ENCODE measurements around the gene TMPRSS11E.
"Not testable (repeated sequence)": the region's sequence is repeated elsewhere in the genome, so short reads cannot be mapped to it uniquely, and the experiment has no call there.

TMPRSS11E gene

DNA sequence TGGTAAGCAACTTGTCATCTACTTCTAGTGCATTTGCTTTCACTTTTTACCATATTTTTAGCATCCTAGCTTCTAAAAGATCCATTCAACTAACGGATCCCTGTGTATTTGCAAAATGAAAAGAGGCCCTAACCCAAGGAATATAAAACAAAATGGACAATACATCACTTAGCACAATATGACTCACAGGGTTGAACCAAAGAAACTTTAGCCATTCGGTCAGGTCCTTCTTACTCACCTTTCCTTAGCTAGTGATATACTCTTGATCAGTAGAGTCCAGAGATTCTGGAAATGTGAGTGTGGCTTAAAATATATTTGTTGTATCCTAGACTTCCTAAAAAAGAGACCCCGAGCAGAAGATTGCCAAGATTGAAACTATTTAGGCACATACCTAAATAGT, 19.5 kb downstream of the TMPRSS11E start:
- no peaks in the 10 kb centered on the region for H3K27me3 ChIP-seq (ENCODE audit: control insufficient read depth, insufficient read depth, low read length)
- H3K36me3 ChIP-seq (ENCODE audit: control insufficient read depth, insufficient read depth, low read length) = no peaks in the 10 kb centered on the region
- no peak overlapping the region for H3K9ac ChIP-seq (ENCODE audit: low read length)
- no peaks in the 10 kb centered on the region for H3K4me1 ChIP-seq (ENCODE audit: control insufficient read depth, insufficient read depth, low read length)
- H3K27ac ChIP-seq (ENCODE audit: low read depth, low read length) = no peak overlapping the region
- no peak overlapping the region for H3K4me3 ChIP-seq (ENCODE audit: low read length)

DNA sequence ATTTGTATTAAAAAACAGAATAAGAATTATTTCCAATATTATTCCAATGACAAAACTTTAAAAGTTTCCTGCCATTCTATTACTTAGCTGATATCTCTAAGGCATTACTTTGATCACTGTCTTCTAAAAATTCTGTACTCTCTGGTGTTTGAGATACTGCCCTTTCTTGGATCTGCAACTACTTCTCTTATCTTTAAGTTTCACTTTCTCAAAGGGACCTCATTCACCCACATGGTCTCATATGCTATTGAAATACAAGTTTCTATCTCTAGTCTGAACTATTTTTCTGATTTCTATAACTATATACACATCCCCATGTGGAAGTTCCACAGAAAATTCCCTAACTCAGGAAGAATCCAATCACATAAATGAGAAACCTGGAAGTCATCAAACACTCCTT, 22.2 kb downstream of the TMPRSS11E start:
- H3K36me3 ChIP-seq (ENCODE audit: control insufficient read depth, insufficient read depth, low read length) = no peaks in the 10 kb centered on the region

DNA sequence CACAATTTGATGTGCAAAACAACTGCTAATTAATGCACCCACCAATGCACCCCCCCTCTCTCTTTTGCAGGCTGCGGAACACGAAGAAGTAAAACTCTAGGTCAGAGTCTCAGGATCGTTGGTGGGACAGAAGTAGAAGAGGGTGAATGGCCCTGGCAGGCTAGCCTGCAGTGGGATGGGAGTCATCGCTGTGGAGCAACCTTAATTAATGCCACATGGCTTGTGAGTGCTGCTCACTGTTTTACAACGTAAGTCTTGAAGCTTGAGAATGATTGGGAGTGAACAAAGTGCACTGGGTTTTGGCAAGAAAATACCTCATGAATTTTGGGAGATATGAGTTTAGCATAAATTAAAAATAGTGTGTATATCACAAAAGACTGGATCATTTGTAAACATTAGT, 28.9 kb downstream of the TMPRSS11E start:
- H3K9ac ChIP-seq (ENCODE audit: low read length) = no peak overlapping the region
- no peaks in the 10 kb centered on the region for H3K4me1 ChIP-seq (ENCODE audit: control insufficient read depth, insufficient read depth, low read length)
- H3K27ac ChIP-seq (ENCODE audit: low read depth, low read length) = no peak overlapping the region
- H3K27me3 ChIP-seq (ENCODE audit: control insufficient read depth, insufficient read depth, low read length) = no peaks in the 10 kb centered on the region
- no peak overlapping the region for H3K4me3 ChIP-seq (ENCODE audit: low read length)
- H3K36me3 ChIP-seq (ENCODE audit: control insufficient read depth, insufficient read depth, low read length) = no peaks in the 10 kb centered on the region

More for the DNA sequence above, 22.2 kb downstream of the TMPRSS11E start:
- H3K27me3 ChIP-seq (ENCODE audit: control insufficient read depth, insufficient read depth, low read length) = no peaks in the 10 kb centered on the region
- no peaks in the 10 kb centered on the region for H3K4me1 ChIP-seq (ENCODE audit: control insufficient read depth, insufficient read depth, low read length)
- H3K27ac ChIP-seq (ENCODE audit: low read depth, low read length) = no peak overlapping the region
- no peak overlapping the region for H3K9ac ChIP-seq (ENCODE audit: low read length)
- H3K4me3 ChIP-seq (ENCODE audit: low read length) = no peak overlapping the region

DNA sequence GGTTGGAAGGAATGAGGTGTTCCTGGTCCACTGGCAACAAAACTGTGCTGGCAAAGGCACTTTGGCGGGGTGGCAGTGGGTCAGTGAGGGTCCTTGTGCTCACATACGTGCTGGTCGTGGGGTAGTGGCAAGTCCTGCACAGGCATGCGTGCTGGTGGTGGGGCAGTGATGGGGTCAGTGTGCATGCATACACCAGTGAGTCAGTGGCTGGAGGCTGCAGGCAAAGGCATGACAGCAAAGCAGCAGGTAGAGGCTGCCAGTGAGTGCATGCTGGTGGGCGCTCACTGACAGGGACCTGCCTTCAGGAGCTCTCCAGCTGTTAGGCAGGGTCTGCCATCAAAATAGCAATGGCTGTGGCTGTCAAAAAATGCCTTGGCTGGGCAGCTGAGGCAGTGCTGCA, 42.1 kb downstream of the TMPRSS11E start:
- Histone ChIP-seq H3K9ac (ENCODE audit: low read length) (no peak overlapping the region), H3K4me3 (ENCODE audit: low read length) (no peak overlapping the region), H3K36me3 (ENCODE audit: control insufficient read depth, insufficient read depth, low read length) (no peaks in the 10 kb centered on the region), H3K4me1 (ENCODE audit: control insufficient read depth, insufficient read depth, low read length) (no peaks in the 10 kb centered on the region), H3K27ac (ENCODE audit: low read depth, low read length) (no peak overlapping the region), H3K27me3 (ENCODE audit: control insufficient read depth, insufficient read depth, low read length) (no peaks in the 10 kb centered on the region)

DNA sequence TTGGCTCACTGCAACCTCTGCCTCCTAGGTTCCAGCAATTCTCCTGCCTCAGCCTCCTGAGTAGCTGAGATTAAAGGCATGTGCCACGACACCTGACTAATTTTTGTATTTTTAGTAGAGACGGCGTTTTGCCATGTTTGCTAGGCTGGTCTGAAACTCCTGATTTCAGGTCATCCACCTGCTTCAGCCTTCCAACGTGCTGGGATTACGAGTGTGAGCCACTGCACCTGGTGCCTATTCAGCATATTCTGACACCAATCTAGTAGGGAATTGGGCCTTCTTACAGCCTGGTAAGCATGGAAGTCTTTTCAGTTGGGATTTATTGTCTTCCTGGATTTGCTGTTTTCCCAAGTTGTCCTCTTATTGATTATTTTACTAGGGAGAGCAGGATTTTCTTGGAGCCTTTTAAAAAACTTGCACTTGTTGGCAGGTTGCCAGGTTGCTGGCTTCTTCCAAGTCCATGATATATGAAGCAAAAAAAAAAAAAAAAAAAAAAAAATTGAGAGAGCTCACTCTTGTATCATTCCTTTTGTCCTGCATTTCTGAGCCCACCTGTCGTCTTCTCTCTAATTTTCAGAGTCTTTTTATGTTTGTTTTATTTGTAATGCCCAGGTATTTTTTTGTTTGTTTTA, 43.7 kb downstream of the TMPRSS11E start:
- Histone ChIP-seq H3K27ac (ENCODE audit: low read depth, low read length) (no peak overlapping the region), H3K4me1 (ENCODE audit: control insufficient read depth, insufficient read depth, low read length) (no peaks in the 10 kb centered on the region), H3K36me3 (ENCODE audit: control insufficient read depth, insufficient read depth, low read length) (no peaks in the 10 kb centered on the region), H3K27me3 (ENCODE audit: control insufficient read depth, insufficient read depth, low read length) (no peaks in the 10 kb centered on the region), H3K4me3 (ENCODE audit: low read length) (no peak overlapping the region), H3K9ac (ENCODE audit: low read length) (no peak overlapping the region)

DNA sequence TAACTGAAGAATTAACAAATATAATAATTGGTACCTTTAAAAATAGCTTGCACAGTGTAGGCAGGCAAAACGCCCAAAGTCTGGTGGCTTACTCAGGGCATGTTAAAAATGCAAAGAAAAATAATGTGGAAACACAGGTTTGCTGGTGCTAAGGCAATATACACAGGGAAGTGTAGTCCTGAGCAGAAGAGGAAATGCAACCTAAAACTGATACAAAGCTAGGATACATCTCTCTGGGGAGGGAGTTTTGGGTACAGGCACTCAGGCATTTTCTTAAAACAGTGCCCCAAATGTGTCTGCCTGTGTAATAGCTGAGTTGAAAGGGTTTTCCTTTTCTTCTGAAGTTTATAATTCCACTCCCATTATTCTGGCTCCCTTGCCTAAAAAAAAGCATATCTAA, 47.4 kb downstream of the TMPRSS11E start:
- Histone ChIP-seq H3K36me3 (ENCODE audit: control insufficient read depth, insufficient read depth, low read length) (no peaks in the 10 kb centered on the region), H3K4me3 (ENCODE audit: low read length) (no peak overlapping the region), H3K4me1 (ENCODE audit: control insufficient read depth, insufficient read depth, low read length) (no peaks in the 10 kb centered on the region), H3K9ac (ENCODE audit: low read length) (no peak overlapping the region), H3K27me3 (ENCODE audit: control insufficient read depth, insufficient read depth, low read length) (no peaks in the 10 kb centered on the region), H3K27ac (ENCODE audit: low read depth, low read length) (no peak overlapping the region)

DNA sequence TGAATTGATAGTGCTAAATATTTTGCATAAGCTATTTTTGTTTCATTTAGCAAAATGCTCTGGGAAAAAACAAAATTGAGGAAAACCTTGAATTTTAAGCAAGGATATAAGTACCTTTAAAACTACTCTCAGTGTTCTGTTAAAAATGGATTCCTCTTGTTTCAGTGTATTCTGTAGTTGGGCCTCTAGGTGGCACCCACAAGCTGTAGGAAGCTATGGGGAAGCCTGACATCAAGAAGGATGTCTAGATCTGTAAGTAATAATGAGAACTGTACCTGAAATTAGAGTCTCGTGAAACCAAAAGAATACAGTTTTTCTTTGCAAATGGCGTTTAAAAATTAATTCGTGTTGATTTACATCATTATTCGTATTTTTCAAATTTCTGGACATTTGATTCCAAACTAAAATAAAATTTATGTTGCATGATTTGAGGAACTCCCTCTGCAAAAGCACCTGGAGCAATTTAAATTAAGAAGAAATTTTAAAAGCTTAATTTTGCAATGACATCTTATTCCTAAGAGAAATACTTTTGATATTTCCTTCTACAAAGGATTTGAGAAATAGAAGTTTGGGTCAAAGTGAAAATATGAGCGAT, 51.2 kb downstream of the TMPRSS11E start:
- Histone ChIP-seq H3K4me3 (ENCODE audit: low read length) (no peak overlapping the region), H3K9ac (ENCODE audit: low read length) (no peak overlapping the region), H3K27me3 (ENCODE audit: control insufficient read depth, insufficient read depth, low read length) (no peaks in the 10 kb centered on the region), H3K4me1 (ENCODE audit: control insufficient read depth, insufficient read depth, low read length) (no peaks in the 10 kb centered on the region), H3K27ac (ENCODE audit: low read depth, low read length) (no peak overlapping the region), H3K36me3 (ENCODE audit: control insufficient read depth, insufficient read depth, low read length) (no peaks in the 10 kb centered on the region)

DNA sequence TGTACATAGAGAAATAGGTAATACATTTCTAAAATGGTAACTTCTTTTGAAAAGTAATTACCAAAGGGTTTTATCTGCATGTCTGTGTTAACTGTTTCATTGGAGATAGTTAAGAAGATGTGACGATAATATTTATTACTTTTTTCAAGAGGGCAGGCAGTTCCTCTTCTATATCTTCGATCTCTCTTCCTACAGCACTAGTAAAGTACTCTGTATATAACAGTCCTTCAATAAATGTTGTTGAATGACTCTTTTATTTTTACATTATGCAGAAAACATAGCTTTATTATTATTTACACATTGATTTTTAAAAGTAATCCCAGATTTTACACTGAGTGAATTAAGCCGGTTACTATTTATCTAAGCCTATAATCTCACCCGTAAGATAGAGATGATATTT, 51.8 kb downstream of the TMPRSS11E start:
- Histone ChIP-seq H3K9ac (ENCODE audit: low read length) (no peak overlapping the region), H3K4me1 (ENCODE audit: control insufficient read depth, insufficient read depth, low read length) (no peaks in the 10 kb centered on the region), H3K4me3 (ENCODE audit: low read length) (no peak overlapping the region), H3K27ac (ENCODE audit: low read depth, low read length) (no peak overlapping the region), H3K36me3 (ENCODE audit: control insufficient read depth, insufficient read depth, low read length) (no peaks in the 10 kb centered on the region), H3K27me3 (ENCODE audit: control insufficient read depth, insufficient read depth, low read length) (no peaks in the 10 kb centered on the region)

DNA sequence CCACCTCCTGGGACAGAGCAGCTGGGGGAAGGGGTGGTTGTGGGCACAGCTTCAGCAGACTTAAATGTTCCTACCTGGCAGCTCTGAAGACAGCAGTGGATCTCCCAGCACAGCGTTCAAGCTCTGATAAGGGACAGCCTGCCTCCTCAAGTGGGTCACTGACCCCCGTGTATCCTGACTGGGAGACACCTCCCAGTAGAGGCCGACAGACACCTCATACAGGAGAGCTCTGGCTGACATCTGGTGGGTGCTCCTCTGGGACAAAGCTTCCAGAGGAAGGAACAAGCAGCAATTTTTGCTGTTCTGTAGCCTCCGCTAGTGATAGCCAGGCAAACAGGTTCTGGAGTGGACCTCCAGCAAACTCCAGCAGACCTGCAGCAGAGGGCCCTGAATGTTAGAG, 56.2 kb downstream of the TMPRSS11E start:
- H3K4me1 ChIP-seq (ENCODE audit: control insufficient read depth, insufficient read depth, low read length); H3K36me3 ChIP-seq (ENCODE audit: control insufficient read depth, insufficient read depth, low read length); H3K27ac ChIP-seq (ENCODE audit: low read depth, low read length); H3K9ac ChIP-seq (ENCODE audit: low read length); H3K27me3 ChIP-seq (ENCODE audit: control insufficient read depth, insufficient read depth, low read length); H3K4me3 ChIP-seq (ENCODE audit: low read length): not testable (repeated sequence)

DNA sequence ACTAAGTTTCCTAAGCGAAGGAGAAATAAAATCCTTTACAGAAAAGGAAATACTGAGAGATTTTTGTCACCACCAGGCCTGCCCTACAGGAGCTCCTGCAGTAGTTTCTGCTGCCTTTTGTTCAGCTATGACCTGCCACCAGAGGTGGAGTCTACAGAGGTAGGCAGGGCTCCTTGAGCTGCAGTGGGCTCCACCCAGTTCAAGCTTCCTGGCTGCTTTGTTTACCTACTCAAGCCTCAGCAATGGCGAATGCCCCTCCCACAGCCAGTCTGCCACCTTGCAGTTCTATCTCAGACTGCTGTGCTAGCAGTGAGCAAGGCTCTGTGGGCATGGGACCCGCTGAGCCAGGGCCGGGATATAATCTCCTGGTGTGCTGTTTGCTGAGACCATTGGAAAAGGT, 57.6 kb downstream of the TMPRSS11E start:
- not testable (repeated sequence) for H3K36me3 ChIP-seq (ENCODE audit: control insufficient read depth, insufficient read depth, low read length); H3K27ac ChIP-seq (ENCODE audit: low read depth, low read length); H3K4me1 ChIP-seq (ENCODE audit: control insufficient read depth, insufficient read depth, low read length); H3K9ac ChIP-seq (ENCODE audit: low read length); H3K4me3 ChIP-seq (ENCODE audit: low read length); H3K27me3 ChIP-seq (ENCODE audit: control insufficient read depth, insufficient read depth, low read length)

DNA sequence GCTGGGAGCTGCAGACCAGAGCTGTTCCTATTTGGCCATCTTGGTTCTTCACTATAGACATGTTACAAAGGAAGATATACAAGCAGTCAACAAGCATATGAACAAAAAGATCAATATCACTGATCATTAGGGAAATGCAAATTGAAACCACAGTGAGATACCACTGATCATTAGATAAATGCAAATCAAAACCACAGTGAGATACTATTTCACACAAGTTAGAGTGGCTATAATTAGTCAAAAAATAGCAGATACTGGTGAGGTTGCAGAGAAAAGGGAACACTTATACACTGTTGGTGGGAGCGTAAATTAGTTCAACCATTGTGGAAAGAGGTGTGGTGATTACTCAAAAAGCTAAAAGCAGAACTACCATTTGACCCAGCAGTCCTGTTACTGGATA, 58.2 kb downstream of the TMPRSS11E start:
- not testable (repeated sequence) for H3K27me3 ChIP-seq (ENCODE audit: control insufficient read depth, insufficient read depth, low read length); H3K27ac ChIP-seq (ENCODE audit: low read depth, low read length); H3K36me3 ChIP-seq (ENCODE audit: control insufficient read depth, insufficient read depth, low read length); H3K4me1 ChIP-seq (ENCODE audit: control insufficient read depth, insufficient read depth, low read length); H3K9ac ChIP-seq (ENCODE audit: low read length); H3K4me3 ChIP-seq (ENCODE audit: low read length)

DNA sequence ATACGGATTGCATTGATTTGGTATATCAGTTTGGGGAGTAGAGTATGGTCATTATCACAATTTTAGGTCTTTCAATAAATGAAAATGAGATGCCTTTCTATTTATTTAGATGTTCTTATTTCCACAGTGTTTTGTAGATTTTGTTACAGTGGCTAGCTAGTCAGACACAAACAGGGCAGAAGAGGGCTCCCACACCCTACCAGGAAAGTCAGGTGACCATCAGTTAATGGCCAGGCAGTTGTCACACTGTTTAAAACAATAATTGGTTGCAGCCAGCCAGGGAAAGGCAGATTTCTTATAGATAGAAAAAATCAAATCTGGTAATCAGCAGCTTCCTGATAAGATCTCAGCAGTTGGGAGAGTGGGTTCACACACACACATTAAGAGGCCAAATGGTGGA, 71.6 kb downstream of the TMPRSS11E start:
- H3K4me3 ChIP-seq (ENCODE audit: low read length) = no peak overlapping the region
- no peak overlapping the region for H3K27ac ChIP-seq (ENCODE audit: low read depth, low read length)
- H3K27me3 ChIP-seq (ENCODE audit: control insufficient read depth, insufficient read depth, low read length) = no peaks in the 10 kb centered on the region
- no peaks in the 10 kb centered on the region for H3K36me3 ChIP-seq (ENCODE audit: control insufficient read depth, insufficient read depth, low read length)
- H3K4me1 ChIP-seq (ENCODE audit: control insufficient read depth, insufficient read depth, low read length) = no peaks in the 10 kb centered on the region
- H3K9ac ChIP-seq (ENCODE audit: low read length) = no peak overlapping the region

DNA sequence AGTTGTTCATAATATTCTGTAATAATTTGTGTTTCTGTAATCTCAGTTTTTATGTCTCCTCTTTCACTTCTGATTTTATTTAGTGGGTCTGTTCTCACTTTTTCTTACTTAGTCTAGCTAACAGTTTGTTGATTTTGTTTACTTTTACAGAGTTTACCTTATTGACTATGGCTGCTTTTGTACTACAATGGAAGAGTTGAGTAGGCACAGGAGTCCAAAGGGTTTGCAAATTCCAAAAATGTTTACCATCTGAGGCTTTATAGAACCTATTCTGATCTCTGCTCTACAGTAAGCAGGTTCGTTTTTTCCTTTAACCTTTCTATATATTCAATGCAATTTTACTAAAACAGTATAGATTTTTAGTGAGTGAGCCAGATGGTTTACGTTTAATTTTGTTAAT, 73.7 kb downstream of the TMPRSS11E start:
- H3K27ac ChIP-seq (ENCODE audit: low read depth, low read length) = no peak overlapping the region
- no peaks in the 10 kb centered on the region for H3K27me3 ChIP-seq (ENCODE audit: control insufficient read depth, insufficient read depth, low read length)
- no peaks in the 10 kb centered on the region for H3K4me1 ChIP-seq (ENCODE audit: control insufficient read depth, insufficient read depth, low read length)
- no peak overlapping the region for H3K9ac ChIP-seq (ENCODE audit: low read length)
- no peaks in the 10 kb centered on the region for H3K36me3 ChIP-seq (ENCODE audit: control insufficient read depth, insufficient read depth, low read length)
- no peak overlapping the region for H3K4me3 ChIP-seq (ENCODE audit: low read length)
